ENCODE data around the gene C15orf39.

Gene C15orf39

GRCh38 chr15:75200391-75200764 is 1.3 kb upstream of the C15orf39 start:
- H3K4me1 ChIP-seq (ENCODE audit: low read depth, poor library complexity, severe bottlenecking), result peaks cover 66% of the 10 kb centered on the region
- no peak overlapping the region for H2AFZ ChIP-seq (ENCODE audit: low read depth)
- H3K79me2 ChIP-seq (ENCODE audit: insufficient read depth, low read depth), result peaks cover 33% of the 10 kb centered on the region
- H3K27ac ChIP-seq, result no peak overlapping the region
- H3K9ac ChIP-seq, result no peak overlapping the region
- H4K20me1 ChIP-seq (ENCODE audit: insufficient read depth), result peaks cover 13% of the 10 kb centered on the region; the same call in 1 of the 2 replicates
- TF ChIP-seq CTCF (conservative IDR thresholded peaks at IDR 0.05; ENCODE audit: low read depth, low read length), result no peak
- no peak overlapping the region for H3K4me3 ChIP-seq (IDR thresholded peaks at IDR 0.05; ENCODE audit: insufficient read depth, low read depth, low read length)
- H3K4me2 ChIP-seq, result peak overlapping the region; percentile 61; the same call in 1 of the 2 replicates
- no peaks in the 10 kb centered on the region for H3K27me3 ChIP-seq (ENCODE audit: insufficient read depth, low read depth)
- no peaks in the 10 kb centered on the region for H3K36me3 ChIP-seq (ENCODE audit: insufficient read depth)

- Histone ChIP-seq H3K4me2 (peak overlapping the region; percentile 100), H3K79me2 (ENCODE audit: insufficient read depth, low read depth) (peaks cover 40% of the 10 kb centered on the region), H3K27me3 (ENCODE audit: insufficient read depth, low read depth) (no peaks in the 10 kb centered on the region), H3K4me1 (ENCODE audit: low read depth, poor library complexity, severe bottlenecking) (peaks cover 69% of the 10 kb centered on the region), H4K20me1 (ENCODE audit: insufficient read depth) (peaks cover 19% of the 10 kb centered on the region; the same call in 1 of the 2 replicates), H3K4me3 (IDR thresholded peaks at IDR 0.05; ENCODE audit: insufficient read depth, low read depth, low read length) (no peak overlapping the region), H2AFZ (ENCODE audit: low read depth) (peak overlapping the region; percentile 87), H3K9ac (peak overlapping the region; percentile 30; the same call in 1 of the 2 replicates), H3K27ac (no peak overlapping the region; the same call in 1 of the 2 replicates), H3K36me3 (ENCODE audit: insufficient read depth) (no peaks in the 10 kb centered on the region)
- no peak for TF ChIP-seq CTCF (conservative IDR thresholded peaks at IDR 0.05; ENCODE audit: low read depth, low read length)
Measured at GRCh38 chr15:75200765-75201615, 692 bp upstream of the C15orf39 start.

- no peaks in the 10 kb centered on the region for H3K36me3 ChIP-seq (ENCODE audit: insufficient read depth)
- no peaks in the 10 kb centered on the region for H3K27me3 ChIP-seq (ENCODE audit: insufficient read depth, low read depth)
- peak overlapping the region; percentile 93 for H3K9ac ChIP-seq
- peak overlapping the region; percentile 47 for H2AFZ ChIP-seq (ENCODE audit: low read depth)
- peak overlapping the region; percentile 99 for H3K4me2 ChIP-seq
- H3K79me2 ChIP-seq (ENCODE audit: insufficient read depth, low read depth), result peaks cover 51% of the 10 kb centered on the region
- H4K20me1 ChIP-seq (ENCODE audit: insufficient read depth), result peaks cover 19% of the 10 kb centered on the region; the same call in 1 of the 2 replicates
- no peak overlapping the region for H3K4me3 ChIP-seq (IDR thresholded peaks at IDR 0.05; ENCODE audit: insufficient read depth, low read depth, low read length)
- TF ChIP-seq CTCF (conservative IDR thresholded peaks at IDR 0.05; ENCODE audit: low read depth, low read length), result peak; percentile 50
- peak overlapping the region; percentile 87 for H3K27ac ChIP-seq
- H3K4me1 ChIP-seq (ENCODE audit: low read depth, poor library complexity, severe bottlenecking), result peaks cover 62% of the 10 kb centered on the region
Measured at GRCh38 chr15:75202251-75203016, 752 bp downstream of the C15orf39 start.

- peaks cover 54% of the 10 kb centered on the region for H3K4me1 ChIP-seq (ENCODE audit: low read depth, poor library complexity, severe bottlenecking)
- no peaks in the 10 kb centered on the region for H3K27me3 ChIP-seq (ENCODE audit: insufficient read depth, low read depth)
- peaks cover 23% of the 10 kb centered on the region; the same call in 1 of the 2 replicates for H4K20me1 ChIP-seq (ENCODE audit: insufficient read depth)
- peak overlapping the region; percentile 87 for H3K27ac ChIP-seq
- no peak overlapping the region for H3K4me3 ChIP-seq (IDR thresholded peaks at IDR 0.05; ENCODE audit: insufficient read depth, low read depth, low read length)
- H3K9ac ChIP-seq, result peak overlapping the region; percentile 93
- no peak for TF ChIP-seq CTCF (conservative IDR thresholded peaks at IDR 0.05; ENCODE audit: low read depth, low read length)
- H3K36me3 ChIP-seq (ENCODE audit: insufficient read depth), result no peaks in the 10 kb centered on the region
- peaks cover 60% of the 10 kb centered on the region for H3K79me2 ChIP-seq (ENCODE audit: insufficient read depth, low read depth)
- H3K4me2 ChIP-seq, result peak overlapping the region; percentile 99
- no peak overlapping the region for H2AFZ ChIP-seq (ENCODE audit: low read depth)
Measured at GRCh38 chr15:75203017-75203907, 1.6 kb downstream of the C15orf39 start.

Measured in KMS-11 (cell line).